Calu3 (cell line): ENCODE measurements around the gene NWD2. TPM values are rescaled to one million over a fixed set of nuclear protein-coding genes. Genes with fewer than 3 reads are reported as not detected.

Experiments used
- BruUV-seq: library from RNA; stranded (reverse); fragments of 400-500 nt; replicated peaks from 2 replicates; lab custom pipeline; 2021; lab: Mats Ljungman, UMichigan
- CTCF ChIA-PET: fragments of 300-600 bp; sonication (Branson Sonifier 250); formaldehyde crosslinking; loops from one replicate; lab custom pipeline; 2022; ENCODE audit warnings: antibody characterized with exemption; lab: Charles Lee
- DNase-seq: peaks from one replicate; pipeline ENCODE4 v3.0.0; 2022
- H3K27ac Mint-ChIP-seq: one replicate; pipeline ENCODE4 v1.8.0; 2022; ENCODE audit warnings: mixed read lengths; ENCODE audit not compliant: unreplicated experiment
- H3K27me3 Mint-ChIP-seq: one replicate; pipeline ENCODE4 v1.8.0; 2022; ENCODE audit warnings: mixed read lengths; ENCODE audit not compliant: unreplicated experiment
- H3K36me3 Mint-ChIP-seq: one replicate; pipeline ENCODE4 v1.8.0; 2022; ENCODE audit warnings: mild to moderate bottlenecking, moderate library complexity, mixed read lengths; ENCODE audit not compliant: insufficient read depth, unreplicated experiment
- H3K4me1 Mint-ChIP-seq: one replicate; pipeline ENCODE4 v1.8.0; 2022; ENCODE audit warnings: mild to moderate bottlenecking, low read depth, mixed read lengths; ENCODE audit not compliant: unreplicated experiment
- H3K4me3 Mint-ChIP-seq: one replicate; pipeline ENCODE4 v1.8.0; 2022; ENCODE audit warnings: mild to moderate bottlenecking, low read depth, moderate library complexity, mixed read lengths; ENCODE audit not compliant: unreplicated experiment
- H3K9me3 Mint-ChIP-seq: one replicate; pipeline ENCODE4 v1.8.0; 2022; ENCODE audit warnings: low read depth, mixed read lengths; ENCODE audit not compliant: unreplicated experiment
- CTCF ChIP-seq: fragments of 200-600 bp; IDR thresholded peaks from one replicate; pipeline ENCODE4 v1.8.0; 2022; ENCODE audit warnings: antibody characterized with exemption; ENCODE audit not compliant: unreplicated experiment
- intact Hi-C: fragments of 100-400 bp; cut with micrococcal nuclease; formaldehyde crosslinking; loops from one replicate; pipeline ENCODE4 v1.10.0; 2022; ENCODE audit not compliant: unreplicated experiment
- total RNA-seq: library from RNA; stranded (reverse); gene quantifications from 2 replicates; pipeline ENCODE4 v1.2.3, GENCODE V29; 2022

NWD2 gene
- total RNA-seq, 1 experiment from 2014 or later = 1.4 TPM

- TF ChIP-seq CTCF = peak; percentile 43
- BruUV-seq = no TSS peak
- intact Hi-C loops = loop anchor here (2.0 kb wide), 1 partner anchor 139 kb away; the partner anchor contains the start of gene NWD2
- no peaks in the 10 kb centered on the region for H3K9me3 Mint-ChIP-seq
- CTCF ChIA-PET = interaction anchor here (0.8 kb wide), 1 partner anchor 969 kb away, joined by 3 read pairs; no protein-coding TSS in a partner anchor
- H3K27ac Mint-ChIP-seq = no peak overlapping the region
- H3K36me3 Mint-ChIP-seq = no peaks in the 10 kb centered on the region
- peak; percentile 52 for DNase-seq
- H3K27me3 Mint-ChIP-seq = no peaks in the 10 kb centered on the region
- peaks cover 10% of the 10 kb centered on the region for H3K4me1 Mint-ChIP-seq
- H3K4me3 Mint-ChIP-seq = no peak overlapping the region
Observed at GRCh38 chr4:37383579-37384229, 139.2 kb downstream of the NWD2 start.

- H3K9me3 Mint-ChIP-seq = no peaks in the 10 kb centered on the region
- no peaks in the 10 kb centered on the region for H3K36me3 Mint-ChIP-seq
- peaks cover 10% of the 10 kb centered on the region for H3K4me1 Mint-ChIP-seq
- no peak overlapping the region for H3K4me3 Mint-ChIP-seq
- no peak for TF ChIP-seq CTCF
- H3K27ac Mint-ChIP-seq = no peak overlapping the region
- CTCF ChIA-PET = no interaction called here
- intact Hi-C loops = no loop called here
- H3K27me3 Mint-ChIP-seq = no peaks in the 10 kb centered on the region
- no TSS peak for BruUV-seq
- DNase-seq = no peak
Observed at GRCh38 chr4:37385424-37385823, 140.9 kb downstream of the NWD2 start.

- H3K27me3 Mint-ChIP-seq = no peaks in the 10 kb centered on the region
- intact Hi-C loops = no loop called here
- H3K36me3 Mint-ChIP-seq = no peaks in the 10 kb centered on the region
- no peak for DNase-seq
- CTCF ChIA-PET = interaction anchor here (0.7 kb wide), 1 partner anchor 154 kb away, joined by 3 read pairs; no protein-coding TSS in a partner anchor
- no TSS peak for BruUV-seq
- H3K4me3 Mint-ChIP-seq = no peak overlapping the region
- H3K4me1 Mint-ChIP-seq = peaks cover 8% of the 10 kb centered on the region
- no peak for TF ChIP-seq CTCF
- H3K27ac Mint-ChIP-seq = no peak overlapping the region
- H3K9me3 Mint-ChIP-seq = no peaks in the 10 kb centered on the region
Observed at GRCh38 chr4:37388681-37389365, 144.3 kb downstream of the NWD2 start.

GRCh38 chr4:37389366-37389765 lies 144.8 kb downstream of the NWD2 start:
- CTCF ChIA-PET = interaction anchor here (0.6 to 0.7 kb wide), 3 partner anchors 75 to 413 kb away, joined by 3 to 4 read pairs (median 4); no protein-coding TSS in a partner anchor
- no TSS peak for BruUV-seq
- DNase-seq = no peak
- H3K27me3 Mint-ChIP-seq = no peaks in the 10 kb centered on the region
- H3K27ac Mint-ChIP-seq = no peak overlapping the region
- no peak overlapping the region for H3K4me3 Mint-ChIP-seq
- H3K4me1 Mint-ChIP-seq = peaks cover 9% of the 10 kb centered on the region
- TF ChIP-seq CTCF = no peak
- intact Hi-C loops = no loop called here
- no peaks in the 10 kb centered on the region for H3K36me3 Mint-ChIP-seq
- no peaks in the 10 kb centered on the region for H3K9me3 Mint-ChIP-seq
